Measurements from ENCODE around the gene KRTAP5-6.
"Not testable (repeated sequence)": the region's sequence is repeated elsewhere in the genome, so short reads cannot be mapped to it uniquely, and the experiment has no call there.

- TF ChIP-seq CTCF (IDR thresholded peaks at IDR 0.05); HDAC2 (IDR thresholded peaks at IDR 0.05); CHD2 (IDR thresholded peaks at IDR 0.05; ENCODE audit: low read length, partially characterized antibody); RAD21 (conservative IDR thresholded peaks at IDR 0.05 in 1 of 2, IDR thresholded peaks at IDR 0.05 in 1 of 2); GATA3 (IDR thresholded peaks at IDR 0.05; ENCODE audit: borderline replicate concordance); FOSB (CRISPR knock-in tag; IDR thresholded peaks at IDR 0.05); MAX (IDR thresholded peaks at IDR 0.05); POLR2A (IDR thresholded peaks at IDR 0.05; ENCODE audit: low read length); ZNF302 (CRISPR knock-in tag; IDR thresholded peaks at IDR 0.05); NR3C1 (IDR thresholded peaks at IDR 0.05); USF2 (IDR thresholded peaks at IDR 0.05); RFX5 (IDR thresholded peaks at IDR 0.05); SREBF2 (IDR thresholded peaks at IDR 0.05): not testable (repeated sequence)
Observed at GRCh38 chr11:1688336-1688947, 8.6 kb upstream of the KRTAP5-6 start.

Measured in A549 (cell line).